ENCODE measurements around the gene MYH3. TPM values are rescaled to one million over a fixed set of nuclear protein-coding genes. Genes with fewer than 3 reads are reported as not detected.

MYH3 gene
- total and polyA plus RNA-seq, 5 donors = 0.40 to 0.97 (median 0.45) TPM

GRCh38 chr17:10613775-10614513, 43.2 kb downstream of the MYH3 start:
- no peaks in the 10 kb centered on the region for H3K4me1 ChIP-seq (ENCODE audit: control insufficient read depth, insufficient read depth, low read length)
- intact Hi-C loops (cut with DNase I) = loop anchor here in 3 of 4 donors (10.0 kb wide), 2 partner anchors 289 to 689 kb away; no protein-coding TSS in a partner anchor
- 73% methylated on average over 16 of the region's 16 CpGs for WGBS
- ATAC-seq (peak in 1 of 2 donors; percentile 35), DNase-seq (no peak)
- no peaks in the 10 kb centered on the region for H3K9me3 ChIP-seq (ENCODE audit: control insufficient read depth, low read length)
- H3K27me3 ChIP-seq (ENCODE audit: control insufficient read depth, insufficient read depth) = no peaks in the 10 kb centered on the region
- no peak overlapping the region for H3K4me3 ChIP-seq (ENCODE audit: low read length)
- H3K27ac ChIP-seq (ENCODE audit: low read length) = no peak overlapping the region

DNA sequence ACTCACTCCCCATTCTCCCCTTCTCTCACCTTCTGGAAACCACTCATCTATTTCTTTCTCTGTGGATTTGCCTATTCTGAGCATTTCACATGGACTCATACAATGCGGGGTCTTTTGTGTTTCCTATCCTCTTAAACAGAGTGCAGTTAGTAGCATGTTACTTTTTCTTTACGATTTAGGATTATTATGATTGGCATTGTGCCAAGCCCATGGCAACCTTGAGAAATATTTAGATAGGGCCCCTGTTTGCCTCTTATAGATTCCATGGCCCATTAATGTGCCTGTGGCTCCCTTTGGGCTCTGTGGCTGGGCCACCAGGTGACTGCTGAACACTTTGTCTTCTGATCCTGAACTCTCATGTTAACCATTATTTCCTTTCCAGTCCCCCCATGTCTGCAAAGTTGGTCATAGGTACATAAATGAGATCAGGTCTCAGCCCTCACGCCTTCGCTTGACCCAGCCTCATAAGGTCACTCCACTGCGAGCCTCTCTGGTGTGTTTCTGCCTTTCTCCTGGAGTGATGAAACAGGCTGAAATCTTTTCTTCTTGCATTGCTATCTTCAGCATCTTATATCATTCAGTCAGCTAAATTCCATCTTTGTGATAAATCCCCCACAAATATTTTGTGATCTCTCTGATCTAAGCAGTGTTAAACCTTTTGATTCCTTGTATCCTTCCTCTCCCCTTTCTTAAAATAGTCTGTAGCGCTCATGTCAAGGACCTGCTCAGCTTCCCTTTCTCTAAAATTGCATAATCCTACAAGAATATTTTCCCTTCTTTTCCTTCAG, 44.0 kb downstream of the MYH3 start:
- no peak overlapping the region for H3K27ac ChIP-seq (ENCODE audit: low read length)
- whole genome bisulfite sequencing = 74% methylated on average over 6 of the region's 6 CpGs
- ATAC-seq (no peak), DNase-seq (no peak)
- no peaks in the 10 kb centered on the region for H3K4me1 ChIP-seq (ENCODE audit: control insufficient read depth, insufficient read depth, low read length)
- no peak overlapping the region for H3K4me3 ChIP-seq (ENCODE audit: low read length)
- no peaks in the 10 kb centered on the region for H3K27me3 ChIP-seq (ENCODE audit: control insufficient read depth, insufficient read depth)
- no peaks in the 10 kb centered on the region for H3K9me3 ChIP-seq (ENCODE audit: control insufficient read depth, low read length)
- intact Hi-C loops (cut with DNase I) = loop anchor here in 3 of 4 donors (10.0 kb wide), 2 partner anchors 288 to 688 kb away; no protein-coding TSS in a partner anchor

DNA sequence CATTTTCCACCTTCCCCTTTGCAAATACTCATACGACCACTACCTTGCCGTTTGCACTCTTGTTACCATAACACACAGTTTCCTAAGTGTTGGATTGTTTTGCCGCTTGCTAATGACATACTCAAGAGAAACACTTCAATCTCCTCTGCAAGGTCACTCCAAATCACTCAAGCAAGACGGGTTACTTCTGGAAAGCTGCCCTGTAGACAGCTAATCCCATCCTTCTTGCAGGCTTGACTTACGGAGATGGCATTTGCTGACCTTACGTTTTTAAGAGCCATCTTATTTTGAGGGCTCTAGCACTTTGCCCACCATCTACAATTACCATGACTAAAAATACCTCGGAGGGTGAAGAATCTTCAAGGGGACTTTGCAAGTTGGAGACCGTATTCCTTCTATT, 46.2 kb downstream of the MYH3 start:
- ATAC-seq = no peak
- intact Hi-C loops (cut with DNase I) = loop anchor here in 3 of 4 donors (10.0 kb wide), 2 partner anchors 286 to 686 kb away; no protein-coding TSS in a partner anchor
- Histone ChIP-seq H3K4me3 (ENCODE audit: low read length) (no peak overlapping the region), H3K27ac (ENCODE audit: low read length) (no peak overlapping the region), H3K4me1 (ENCODE audit: control insufficient read depth, insufficient read depth, low read length) (no peaks in the 10 kb centered on the region), H3K9me3 (ENCODE audit: control insufficient read depth, low read length) (no peaks in the 10 kb centered on the region), H3K27me3 (ENCODE audit: control insufficient read depth, insufficient read depth) (no peaks in the 10 kb centered on the region)
- DNase-seq = no peak
- WGBS = 75% methylated on average over 8 of the region's 8 CpGs

GRCh38 chr17:10608244-10608643, 48.9 kb downstream of the MYH3 start:
- Histone ChIP-seq H3K4me1 (ENCODE audit: control insufficient read depth, insufficient read depth, low read length) (no peaks in the 10 kb centered on the region), H3K4me3 (ENCODE audit: low read length) (no peak overlapping the region), H3K27ac (ENCODE audit: low read length) (no peak overlapping the region), H3K27me3 (ENCODE audit: control insufficient read depth, insufficient read depth) (no peaks in the 10 kb centered on the region), H3K9me3 (ENCODE audit: control insufficient read depth, low read length) (no peaks in the 10 kb centered on the region)
- 77% methylated on average over 5 of the region's 5 CpGs for WGBS
- ATAC-seq = no peak
- no peak for DNase-seq
- intact Hi-C loops (cut with DNase I) = no loop called here

DNA sequence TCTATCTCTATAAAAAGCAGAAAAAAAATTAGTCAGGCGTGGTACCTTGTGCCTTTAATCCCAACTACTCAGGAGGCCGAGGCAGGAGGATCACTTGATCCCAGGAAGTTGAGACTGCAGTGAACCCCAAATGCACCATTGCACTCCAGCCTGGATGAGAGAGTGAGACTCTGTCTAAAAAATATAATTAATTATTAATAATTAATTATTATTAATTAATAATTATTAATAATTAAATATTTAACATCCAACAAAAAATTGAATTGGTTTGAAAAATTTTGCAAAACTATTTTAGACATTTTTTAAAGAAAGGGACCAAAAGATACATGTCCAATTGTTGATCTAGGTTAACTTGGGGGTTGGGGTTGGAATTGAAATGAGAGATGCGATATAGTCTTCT, 51.0 kb downstream of the MYH3 start:
- Histone ChIP-seq H3K4me3 (ENCODE audit: low read length) (no peak overlapping the region), H3K4me1 (ENCODE audit: control insufficient read depth, insufficient read depth, low read length) (no peaks in the 10 kb centered on the region), H3K27ac (ENCODE audit: low read length) (no peak overlapping the region), H3K9me3 (ENCODE audit: control insufficient read depth, low read length) (no peaks in the 10 kb centered on the region), H3K27me3 (ENCODE audit: control insufficient read depth, insufficient read depth) (no peaks in the 10 kb centered on the region)
- DNase-seq = no peak
- ATAC-seq = no peak
- intact Hi-C loops (cut with DNase I) = no loop called here
- 90% methylated on average over 3 of the region's 3 CpGs for WGBS

DNA sequence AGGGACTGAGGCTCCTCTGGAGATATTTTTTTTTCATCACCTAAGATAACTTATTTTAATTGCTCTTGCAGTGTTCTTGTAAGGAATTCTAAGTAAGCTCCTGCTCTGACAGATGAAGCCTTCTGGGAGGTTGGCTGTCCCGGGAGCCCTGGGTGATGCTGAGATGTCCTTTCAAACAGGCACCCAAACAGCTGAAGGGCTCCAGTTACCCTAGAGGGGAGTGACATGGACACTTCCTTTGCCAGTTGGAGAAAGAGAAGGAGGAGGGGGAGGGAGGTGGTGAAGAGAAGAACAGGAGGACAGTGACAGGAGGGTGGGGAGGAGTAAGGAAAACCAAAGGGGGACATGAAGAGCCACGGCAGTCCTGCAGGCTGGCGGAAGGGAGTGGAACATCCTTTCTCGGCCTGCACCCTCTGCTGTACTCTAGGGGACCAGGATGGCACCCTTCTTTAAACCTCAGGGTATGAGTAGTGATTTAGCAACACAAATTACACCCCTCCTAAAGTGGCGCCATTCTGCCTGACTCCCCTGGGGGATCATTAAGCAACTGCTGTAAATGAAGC, 51.8 kb downstream of the MYH3 start:
- ATAC-seq = no peak
- DNase-seq = no peak
- Histone ChIP-seq H3K27me3 (ENCODE audit: control insufficient read depth, insufficient read depth) (no peaks in the 10 kb centered on the region), H3K27ac (ENCODE audit: low read length) (no peak overlapping the region), H3K4me3 (ENCODE audit: low read length) (no peak overlapping the region), H3K4me1 (ENCODE audit: control insufficient read depth, insufficient read depth, low read length) (no peaks in the 10 kb centered on the region), H3K9me3 (ENCODE audit: control insufficient read depth, low read length) (no peaks in the 10 kb centered on the region)
- intact Hi-C loops (cut with DNase I) = no loop called here
- WGBS = 61% methylated on average over 5 of the region's 5 CpGs

GRCh38 chr17:10604521-10604920, 52.6 kb downstream of the MYH3 start:
- 90% methylated on average over 8 of the region's 8 CpGs for WGBS
- no peak for ATAC-seq
- H3K9me3 ChIP-seq (ENCODE audit: control insufficient read depth, low read length) = no peaks in the 10 kb centered on the region
- H3K27me3 ChIP-seq (ENCODE audit: control insufficient read depth, insufficient read depth) = no peaks in the 10 kb centered on the region
- DNase-seq = no peak
- no peak overlapping the region for H3K27ac ChIP-seq (ENCODE audit: low read length)
- no peak overlapping the region for H3K4me3 ChIP-seq (ENCODE audit: low read length)
- H3K4me1 ChIP-seq (ENCODE audit: control insufficient read depth, insufficient read depth, low read length) = no peaks in the 10 kb centered on the region
- intact Hi-C loops (cut with DNase I) = no loop called here

DNA sequence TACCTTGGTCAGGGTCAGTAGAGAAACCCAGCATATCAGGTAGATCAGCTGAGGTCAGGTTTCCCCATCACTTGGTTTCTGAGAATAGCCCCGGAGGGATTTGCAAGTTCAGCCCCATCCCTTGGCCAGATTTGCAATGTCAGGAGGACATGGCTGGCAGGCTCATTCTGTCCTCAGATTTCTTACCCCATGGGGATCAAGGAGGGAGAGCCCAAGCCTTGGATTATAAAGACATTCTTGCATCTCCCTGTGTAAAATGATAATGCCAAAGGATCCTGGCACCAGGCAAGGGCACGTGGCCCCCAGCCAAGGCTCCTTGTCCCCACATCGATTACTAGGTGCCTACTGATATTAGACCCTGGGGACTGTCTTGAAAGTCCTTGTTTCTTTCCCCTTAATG, 53.2 kb downstream of the MYH3 start:
- Histone ChIP-seq H3K27me3 (ENCODE audit: control insufficient read depth, insufficient read depth) (no peaks in the 10 kb centered on the region), H3K9me3 (ENCODE audit: control insufficient read depth, low read length) (no peaks in the 10 kb centered on the region), H3K27ac (ENCODE audit: low read length) (no peak overlapping the region), H3K4me3 (ENCODE audit: low read length) (no peak overlapping the region), H3K4me1 (ENCODE audit: control insufficient read depth, insufficient read depth, low read length) (no peaks in the 10 kb centered on the region)
- WGBS = 66% methylated on average over 3 of the region's 3 CpGs
- ATAC-seq (no peak), DNase-seq (no peak)
- intact Hi-C loops (cut with DNase I) = no loop called here

- intact Hi-C loops (cut with DNase I) = no loop called here
- H3K9me3 ChIP-seq (ENCODE audit: control insufficient read depth, low read length) = no peaks in the 10 kb centered on the region
- no peak overlapping the region for H3K4me3 ChIP-seq (ENCODE audit: low read length)
- DNase-seq (no peak), ATAC-seq (no peak)
- WGBS = 31% methylated on average over 5 of the region's 5 CpGs
- H3K4me1 ChIP-seq (ENCODE audit: control insufficient read depth, insufficient read depth, low read length) = no peaks in the 10 kb centered on the region
- no peak overlapping the region for H3K27ac ChIP-seq (ENCODE audit: low read length)
- no peaks in the 10 kb centered on the region for H3K27me3 ChIP-seq (ENCODE audit: control insufficient read depth, insufficient read depth)
Observed at GRCh38 chr17:10600571-10600970, 56.5 kb downstream of the MYH3 start.

DNA sequence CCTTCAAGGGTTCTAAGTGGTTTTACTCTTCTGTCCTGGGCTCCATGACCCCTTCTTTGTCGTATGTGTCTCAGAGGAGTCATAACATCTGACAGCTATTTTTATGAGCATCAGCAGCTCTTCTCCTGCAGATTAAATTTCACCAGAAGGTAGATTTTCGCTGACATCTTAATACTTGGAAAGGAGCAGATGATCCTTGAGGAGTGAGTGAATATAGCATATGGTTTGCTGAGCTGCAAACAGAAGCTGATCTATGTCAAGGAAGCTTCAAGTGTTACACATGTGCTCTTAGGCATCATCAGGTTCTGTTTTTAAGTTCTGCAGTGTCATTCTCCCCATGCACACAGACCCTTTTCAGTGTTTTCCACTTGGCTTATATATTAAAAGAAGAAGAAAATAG, 58.5 kb downstream of the MYH3 start:
- intact Hi-C loops (cut with DNase I) = no loop called here
- no peak overlapping the region for H3K27ac ChIP-seq (ENCODE audit: low read length)
- DNase-seq (no peak), ATAC-seq (no peak)
- WGBS = 74% methylated on average over 2 of the region's 2 CpGs
- H3K4me3 ChIP-seq (ENCODE audit: low read length) = no peak overlapping the region
- no peaks in the 10 kb centered on the region for H3K27me3 ChIP-seq (ENCODE audit: control insufficient read depth, insufficient read depth)
- no peaks in the 10 kb centered on the region for H3K9me3 ChIP-seq (ENCODE audit: control insufficient read depth, low read length)
- no peaks in the 10 kb centered on the region for H3K4me1 ChIP-seq (ENCODE audit: control insufficient read depth, insufficient read depth, low read length)

DNA sequence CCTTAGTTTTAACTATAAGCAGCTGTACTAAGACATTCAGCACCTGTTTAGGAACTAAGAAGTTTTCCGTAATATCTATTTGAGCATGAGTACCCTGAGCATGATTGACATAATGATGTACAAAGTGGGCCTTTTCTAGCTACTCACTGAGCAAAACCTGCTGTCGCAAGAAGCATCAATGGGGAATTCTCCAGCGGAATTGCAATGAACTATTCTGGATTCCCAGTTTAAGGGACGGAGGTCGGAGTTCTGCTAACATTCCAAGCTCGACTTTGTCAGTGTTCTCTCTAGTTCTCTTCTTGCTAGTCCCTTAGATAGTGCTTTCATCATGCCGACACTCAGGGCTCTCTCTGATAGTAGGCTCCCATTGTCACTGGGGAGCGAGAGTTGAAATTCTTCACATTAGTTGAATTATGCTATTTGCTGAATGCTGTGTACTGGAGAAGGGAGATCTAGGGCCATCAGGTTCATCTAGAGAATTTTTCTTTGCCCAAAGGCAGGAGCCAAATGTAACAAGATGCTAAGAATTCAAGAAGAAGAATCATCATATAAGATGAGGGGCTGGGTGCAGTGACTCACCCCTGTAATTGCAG, 67.5 kb downstream of the MYH3 start:
- no peaks in the 10 kb centered on the region for H3K4me1 ChIP-seq (ENCODE audit: control insufficient read depth, insufficient read depth, low read length)
- no peak overlapping the region for H3K4me3 ChIP-seq (ENCODE audit: low read length)
- intact Hi-C loops (cut with DNase I) = no loop called here
- H3K9me3 ChIP-seq (ENCODE audit: control insufficient read depth, low read length) = no peaks in the 10 kb centered on the region
- WGBS = 70% methylated on average over 8 of the region's 8 CpGs
- no peak overlapping the region for H3K27ac ChIP-seq (ENCODE audit: low read length)
- DNase-seq (no peak), ATAC-seq (no peak)
- no peaks in the 10 kb centered on the region for H3K27me3 ChIP-seq (ENCODE audit: control insufficient read depth, insufficient read depth)
